Kidney epithelial cell (primary cell): ENCODE results near the gene HACL1. TPM values are rescaled to one million over a fixed set of nuclear protein-coding genes. Genes with fewer than 3 reads are reported as not detected.

ENCODE experiments used
- DNase-seq: peaks from one replicate; pipeline ENCODE4 v3.0.0-alpha.2; 2010; ENCODE audit warnings: low read depth
- H3K27me3 ChIP-seq: 2 replicates; pipeline ENCODE4 v1.6.0; 2011; ENCODE audit warnings: low read length; ENCODE audit not compliant: control insufficient read depth, insufficient read depth
- H3K36me3 ChIP-seq: 2 replicates; pipeline ENCODE4 v1.5.1; 2011; ENCODE audit warnings: low read length; ENCODE audit not compliant: control insufficient read depth, insufficient read depth
- H3K4me3 ChIP-seq: 2 replicates; pipeline ENCODE4 v1.5.1; 2011; ENCODE audit warnings: low read depth, mild to moderate bottlenecking, control low read depth, low read length
- total RNA-seq: library from RNA; depleted of rRNA; stranded (reverse); fragments of >200 nt; gene quantifications from 2 replicates; pipeline ENCODE4 v1.2.3, GENCODE V29; 2015
- TF ChIP-seq, protein P1 (sequence below): IDR thresholded peaks from 2 replicates; pipeline ENCODE4 v1.5.1; 2011; ENCODE audit warnings: mild to moderate bottlenecking, moderate library complexity, low read length, control low read depth, inconsistent platforms; ENCODE audit not compliant: insufficient read depth, poor library complexity, severe bottlenecking

The HACL1 gene
- total RNA-seq, 1 donor from 2014 or later: 19.8 TPM

DNA sequence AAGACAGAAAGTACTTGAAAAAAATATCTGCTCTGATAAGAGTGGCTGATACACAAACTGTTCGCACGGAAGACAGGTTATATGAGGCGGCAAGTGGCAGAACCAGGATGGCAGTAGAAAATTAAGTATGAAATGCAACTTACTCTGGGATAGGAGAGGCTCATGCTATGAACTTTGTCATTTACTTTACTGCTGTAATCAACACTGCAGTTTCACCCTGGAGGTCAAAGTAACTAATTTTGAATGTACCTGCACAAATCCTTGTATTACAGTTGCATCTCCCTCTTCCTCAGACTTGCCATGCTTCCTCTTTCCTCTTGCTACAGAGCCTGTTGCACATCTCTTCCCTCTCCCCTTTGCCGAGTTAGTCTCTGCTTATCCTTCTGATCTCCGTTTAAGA lies 38.8 kb downstream of the HACL1 start:
- no peak for DNase-seq
- no peaks in the 10 kb centered on the region for H3K36me3 ChIP-seq
- TF ChIP-seq, protein P1, sequence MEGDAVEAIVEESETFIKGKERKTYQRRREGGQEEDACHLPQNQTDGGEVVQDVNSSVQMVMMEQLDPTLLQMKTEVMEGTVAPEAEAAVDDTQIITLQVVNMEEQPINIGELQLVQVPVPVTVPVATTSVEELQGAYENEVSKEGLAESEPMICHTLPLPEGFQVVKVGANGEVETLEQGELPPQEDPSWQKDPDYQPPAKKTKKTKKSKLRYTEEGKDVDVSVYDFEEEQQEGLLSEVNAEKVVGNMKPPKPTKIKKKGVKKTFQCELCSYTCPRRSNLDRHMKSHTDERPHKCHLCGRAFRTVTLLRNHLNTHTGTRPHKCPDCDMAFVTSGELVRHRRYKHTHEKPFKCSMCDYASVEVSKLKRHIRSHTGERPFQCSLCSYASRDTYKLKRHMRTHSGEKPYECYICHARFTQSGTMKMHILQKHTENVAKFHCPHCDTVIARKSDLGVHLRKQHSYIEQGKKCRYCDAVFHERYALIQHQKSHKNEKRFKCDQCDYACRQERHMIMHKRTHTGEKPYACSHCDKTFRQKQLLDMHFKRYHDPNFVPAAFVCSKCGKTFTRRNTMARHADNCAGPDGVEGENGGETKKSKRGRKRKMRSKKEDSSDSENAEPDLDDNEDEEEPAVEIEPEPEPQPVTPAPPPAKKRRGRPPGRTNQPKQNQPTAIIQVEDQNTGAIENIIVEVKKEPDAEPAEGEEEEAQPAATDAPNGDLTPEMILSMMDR: no peak
- H3K4me3 ChIP-seq: no peak overlapping the region
- H3K27me3 ChIP-seq: no peaks in the 10 kb centered on the region

DNA sequence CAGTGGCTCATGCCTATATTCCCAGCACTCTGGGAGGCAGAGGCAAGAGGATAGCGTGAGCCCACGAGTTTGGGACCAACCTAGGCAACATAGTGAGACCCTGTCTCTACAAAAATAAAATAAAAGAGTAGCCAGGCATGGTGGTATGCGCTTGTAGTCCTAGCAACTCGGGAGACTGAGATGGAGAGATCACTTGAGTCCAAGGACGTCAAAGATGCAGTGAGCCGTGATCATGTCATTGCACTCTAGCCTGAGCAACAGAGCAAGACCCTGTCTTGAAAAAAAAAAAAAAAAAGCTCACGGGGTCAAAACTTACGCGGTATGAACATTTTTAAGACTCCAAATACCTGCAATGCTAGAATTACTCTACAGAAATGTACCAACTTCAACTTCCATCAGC lies 42.8 kb downstream of the HACL1 start:
- DNase-seq: no peak
- H3K4me3 ChIP-seq: no peak overlapping the region
- H3K36me3 ChIP-seq: no peaks in the 10 kb centered on the region
- TF ChIP-seq, protein P1: no peak
- H3K27me3 ChIP-seq: no peaks in the 10 kb centered on the region

DNA sequence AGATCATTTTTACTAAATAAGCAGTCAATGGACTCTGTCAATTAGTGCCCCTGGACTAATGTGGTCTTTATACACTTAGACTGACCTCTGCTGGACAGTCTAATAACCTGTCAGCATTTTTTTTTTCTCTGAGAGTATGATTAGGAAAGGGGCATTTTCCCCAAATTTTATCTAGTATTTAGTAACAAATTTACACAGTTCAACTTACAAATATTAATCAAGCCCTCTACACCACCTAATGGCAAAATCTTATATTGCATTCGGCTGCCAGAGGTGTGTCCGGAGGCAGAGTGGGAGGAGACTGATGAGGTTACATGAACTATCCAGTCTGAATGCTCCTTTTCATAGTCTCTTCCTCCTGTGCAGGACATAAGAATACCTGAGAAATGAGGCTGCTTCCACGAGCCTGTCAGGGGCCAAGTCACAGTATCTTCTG lies 43.8 kb downstream of the HACL1 start:
- TF ChIP-seq, protein P1: peak; percentile 56
- no peaks in the 10 kb centered on the region for H3K27me3 ChIP-seq
- no peaks in the 10 kb centered on the region for H3K36me3 ChIP-seq
- no peak overlapping the region for H3K4me3 ChIP-seq
- DNase-seq: peak; percentile 60

DNA sequence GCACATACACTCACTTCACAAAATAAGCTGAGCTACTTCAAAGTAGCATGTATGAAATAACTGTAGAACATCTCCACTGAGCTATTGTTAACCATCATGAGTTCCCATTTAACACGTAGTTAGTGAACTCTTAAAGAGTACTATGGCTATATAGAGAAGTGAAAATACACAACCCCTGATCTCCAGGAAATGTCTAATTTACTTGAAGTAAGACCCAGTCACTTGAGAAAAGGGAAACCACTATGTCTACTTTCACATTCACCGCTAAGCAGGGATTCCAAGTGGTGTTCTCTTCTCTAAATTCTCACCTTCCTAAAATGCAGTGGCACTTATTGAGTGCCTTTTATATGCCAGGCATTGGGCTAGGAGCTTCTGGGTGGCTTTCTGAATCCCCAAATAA lies 44.9 kb downstream of the HACL1 start:
- H3K27me3 ChIP-seq: no peaks in the 10 kb centered on the region
- TF ChIP-seq, protein P1: no peak
- no peak overlapping the region for H3K4me3 ChIP-seq
- no peaks in the 10 kb centered on the region for H3K36me3 ChIP-seq
- no peak for DNase-seq

DNA sequence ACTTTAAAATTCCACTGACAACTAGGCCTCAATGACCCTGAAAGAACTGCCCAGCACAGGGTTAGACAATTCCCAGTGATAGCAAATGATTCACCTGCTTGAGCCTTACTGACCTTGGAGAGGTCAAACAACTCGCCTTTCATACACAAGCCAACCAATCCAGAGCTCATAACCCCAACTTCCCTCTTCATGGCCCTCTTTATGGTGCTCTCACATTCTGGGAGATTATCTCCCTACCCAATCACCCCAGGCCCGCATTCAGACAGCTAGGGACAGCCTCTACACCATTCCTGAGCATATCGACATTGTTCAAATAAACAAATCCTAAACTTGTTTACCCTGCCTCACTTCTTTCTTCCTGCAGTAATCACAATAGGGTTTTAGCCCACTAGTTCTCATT lies 47.6 kb downstream of the HACL1 start:
- Histone ChIP-seq H3K27me3 (no peaks in the 10 kb centered on the region), H3K4me3 (no peak overlapping the region), H3K36me3 (no peaks in the 10 kb centered on the region)
- TF ChIP-seq, protein P1: no peak
- no peak for DNase-seq

DNA sequence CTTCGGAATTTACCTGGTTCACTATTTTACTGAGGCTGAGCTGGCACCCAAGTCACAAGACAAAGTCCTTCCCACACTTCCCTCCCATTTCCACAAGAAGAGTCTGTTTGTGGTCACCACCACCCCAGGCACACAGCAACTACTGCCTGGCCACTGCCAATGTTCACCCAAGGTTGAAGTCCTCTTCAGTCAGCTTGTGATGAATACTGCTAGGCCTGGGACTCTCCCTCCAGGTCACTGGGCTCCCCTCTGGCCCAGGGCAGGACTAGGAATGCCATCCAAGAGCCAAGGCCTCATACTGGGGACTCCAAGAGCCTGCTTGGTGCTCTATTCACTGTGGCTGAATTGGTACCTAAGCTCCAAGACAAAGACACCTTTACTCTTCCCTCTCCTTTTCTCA lies 49.5 kb downstream of the HACL1 start:
- Histone ChIP-seq H3K36me3 (no peaks in the 10 kb centered on the region), H3K4me3 (no peak overlapping the region), H3K27me3 (no peaks in the 10 kb centered on the region)
- DNase-seq: no peak
- TF ChIP-seq, protein P1: no peak
